HG02763 (cell line): ENCODE data around the gene GAB3.

Experiments
- ATAC-seq: cut with Tn5 transposase; IDR thresholded peaks from one replicate; pipeline ENCODE4 v1.9.1; 2021; ENCODE audit warnings: mild to moderate bottlenecking, moderate library complexity; ENCODE audit not compliant: unreplicated experiment

GAB3 gene, protein sequence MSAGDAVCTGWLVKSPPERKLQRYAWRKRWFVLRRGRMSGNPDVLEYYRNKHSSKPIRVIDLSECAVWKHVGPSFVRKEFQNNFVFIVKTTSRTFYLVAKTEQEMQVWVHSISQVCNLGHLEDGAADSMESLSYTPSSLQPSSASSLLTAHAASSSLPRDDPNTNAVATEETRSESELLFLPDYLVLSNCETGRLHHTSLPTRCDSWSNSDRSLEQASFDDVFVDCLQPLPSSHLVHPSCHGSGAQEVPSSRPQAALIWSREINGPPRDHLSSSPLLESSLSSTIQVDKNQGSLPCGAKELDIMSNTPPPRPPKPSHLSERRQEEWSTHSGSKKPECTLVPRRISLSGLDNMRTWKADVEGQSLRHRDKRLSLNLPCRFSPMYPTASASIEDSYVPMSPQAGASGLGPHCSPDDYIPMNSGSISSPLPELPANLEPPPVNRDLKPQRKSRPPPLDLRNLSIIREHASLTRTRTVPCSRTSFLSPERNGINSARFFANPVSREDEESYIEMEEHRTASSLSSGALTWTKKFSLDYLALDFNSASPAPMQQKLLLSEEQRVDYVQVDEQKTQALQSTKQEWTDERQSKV

DNA sequence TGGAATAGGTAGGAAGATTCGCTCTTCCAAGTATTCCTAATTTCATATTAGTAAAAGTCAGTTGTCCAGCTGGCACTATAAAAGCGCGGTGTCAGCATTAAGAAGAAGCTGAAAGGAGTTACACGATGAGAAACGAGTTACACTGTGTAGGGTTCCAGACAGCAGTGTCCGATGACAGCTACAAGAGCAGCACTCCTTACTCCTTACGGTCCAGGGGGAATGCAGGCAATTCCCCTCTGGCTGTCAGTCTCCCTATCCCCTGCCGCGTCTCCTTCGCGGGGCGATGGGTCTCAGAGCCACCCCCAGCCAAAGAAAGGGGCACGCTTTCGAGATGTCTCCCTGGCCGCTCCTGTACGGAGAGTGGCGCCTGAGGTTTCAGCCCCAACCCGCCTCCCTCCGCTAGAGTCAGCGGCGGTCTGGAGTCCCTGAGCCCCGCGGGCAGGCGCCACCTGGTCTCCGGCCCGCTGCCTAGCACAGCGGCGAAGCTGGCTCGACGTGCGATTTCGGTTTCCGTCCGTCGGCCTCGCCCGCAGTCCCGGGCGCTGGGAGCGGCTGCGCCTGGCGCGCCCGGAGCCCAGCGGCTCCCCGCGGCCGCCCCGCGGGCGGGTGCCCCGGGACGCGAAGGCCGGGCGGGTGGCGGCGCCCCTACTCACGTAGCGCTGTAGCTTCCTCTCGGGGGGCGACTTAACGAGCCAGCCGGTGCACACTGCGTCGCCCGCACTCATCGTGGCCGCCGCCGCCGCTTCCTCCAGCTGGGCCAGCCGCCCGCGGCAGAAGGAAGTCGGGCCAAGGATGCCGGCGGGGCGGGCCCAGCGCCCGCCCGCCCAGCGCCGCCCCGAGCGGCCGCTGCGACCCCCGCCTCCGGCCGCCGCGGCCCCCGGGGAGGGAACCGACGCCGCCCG, at the start of gene GAB3:
GAB3 (minus strand) TSS at position 777 of the 902 bp plus-strand sequence; CDS start at position 725, 52 bp downstream.
- ATAC-seq = peak; percentile 43

DNA sequence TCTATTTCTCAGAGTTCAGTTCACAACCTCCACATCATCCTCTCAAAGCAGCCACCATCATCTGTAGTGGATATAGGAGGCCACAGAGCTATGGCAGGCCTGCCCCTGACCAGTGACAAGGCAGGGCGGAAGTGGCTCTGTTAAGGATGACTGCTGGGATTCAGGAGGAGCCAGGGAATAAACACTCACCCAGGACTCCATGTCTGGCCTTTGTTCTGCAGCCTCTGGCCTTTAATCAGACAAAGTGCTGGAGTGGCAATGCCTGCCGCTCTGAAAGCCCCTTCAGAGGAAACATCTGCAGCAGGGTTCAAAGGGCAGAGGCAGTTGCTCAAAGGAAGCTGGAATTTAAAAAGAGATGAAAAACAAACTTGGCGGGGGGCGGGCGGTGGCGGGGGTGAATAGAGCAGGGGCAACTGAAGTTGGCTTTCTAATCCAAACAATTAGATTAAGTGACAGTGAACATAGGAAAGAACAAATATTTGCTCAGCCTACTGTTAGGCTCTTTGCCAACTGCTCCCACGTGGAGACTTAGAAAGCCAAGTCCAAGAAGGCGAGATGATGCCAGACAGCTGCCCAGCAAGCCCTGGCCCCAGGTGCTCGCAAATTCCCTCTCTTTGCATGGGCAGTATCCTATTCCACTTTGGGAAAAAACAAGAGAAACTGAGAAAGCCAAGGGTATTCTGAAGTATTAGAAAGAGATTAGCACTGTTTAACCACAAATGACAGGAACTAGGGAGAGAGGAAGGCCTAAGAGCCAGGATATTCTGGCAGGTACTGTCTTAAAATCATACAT, 48.9 kb upstream of the GAB3 start:
- no peak for ATAC-seq

DNA sequence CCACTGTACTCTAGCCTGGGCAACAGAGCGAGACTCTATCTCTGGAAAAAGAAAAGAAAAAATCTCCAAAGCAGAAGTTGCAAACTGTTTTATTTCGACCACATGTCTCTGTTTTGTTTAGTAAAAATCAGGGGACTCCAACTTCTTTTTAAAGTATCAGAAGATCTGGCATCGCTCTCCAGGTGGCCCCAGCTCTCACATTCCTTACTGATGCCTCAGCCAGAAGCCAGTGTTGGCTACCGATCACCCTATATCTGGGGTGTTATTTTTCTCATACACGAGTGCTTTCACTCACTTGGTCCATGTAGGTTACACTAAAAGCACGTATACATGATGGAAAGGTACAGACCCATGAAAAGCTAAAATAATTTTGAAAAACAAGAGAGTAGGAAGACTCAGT, 46.1 kb upstream of the GAB3 start:
- ATAC-seq = no peak

DNA sequence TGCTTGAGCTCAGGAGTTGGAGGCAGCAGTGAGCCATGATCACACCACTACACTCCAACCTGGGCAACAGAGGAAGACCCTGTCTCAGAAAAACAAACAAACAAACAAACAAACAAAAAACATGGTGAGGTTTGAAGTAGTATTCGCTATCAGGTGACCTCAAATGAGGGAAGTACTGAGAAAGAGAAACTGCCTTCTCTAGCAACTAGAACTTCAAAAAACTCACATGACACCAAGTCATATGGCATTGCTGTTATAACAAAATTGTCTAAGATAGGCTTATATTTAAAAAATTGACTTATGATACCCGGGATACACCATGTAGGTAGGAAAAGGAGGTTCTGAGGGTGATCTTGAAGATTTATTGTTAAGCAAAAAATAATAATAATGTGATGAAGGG, 44.1 kb upstream of the GAB3 start:
- ATAC-seq = no peak

DNA sequence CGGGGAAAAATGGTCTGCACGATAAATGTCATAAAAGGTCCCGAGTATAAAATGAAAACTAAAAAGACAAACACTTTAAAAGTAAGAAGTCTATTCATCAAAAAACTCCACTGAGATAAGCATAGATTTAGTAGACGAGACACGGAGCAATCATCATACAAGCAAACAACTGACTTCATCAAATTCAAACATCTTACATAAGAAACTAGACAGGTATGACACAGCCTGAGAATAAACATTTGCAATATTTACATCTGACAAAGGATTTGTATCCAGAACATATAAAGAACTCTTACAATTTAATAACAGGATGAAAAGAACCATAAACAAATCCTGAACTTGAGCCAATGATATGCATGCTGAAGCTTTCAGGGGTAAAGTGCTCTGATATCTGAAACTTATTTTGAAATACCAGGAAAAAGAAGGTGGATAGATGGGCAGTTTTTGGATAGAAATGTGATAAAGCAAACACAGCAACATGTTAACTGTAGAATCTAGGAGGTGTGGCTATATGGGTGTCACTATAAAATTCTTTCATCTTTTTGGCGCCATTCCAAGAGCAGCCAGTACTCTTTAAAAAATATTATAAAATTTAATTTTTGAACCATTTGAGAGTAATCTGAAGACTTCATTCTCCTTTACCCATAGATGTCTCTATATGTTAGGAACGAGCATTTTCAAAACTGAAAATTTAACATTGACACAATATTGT, 42.4 kb upstream of the GAB3 start:
- no peak for ATAC-seq

DNA sequence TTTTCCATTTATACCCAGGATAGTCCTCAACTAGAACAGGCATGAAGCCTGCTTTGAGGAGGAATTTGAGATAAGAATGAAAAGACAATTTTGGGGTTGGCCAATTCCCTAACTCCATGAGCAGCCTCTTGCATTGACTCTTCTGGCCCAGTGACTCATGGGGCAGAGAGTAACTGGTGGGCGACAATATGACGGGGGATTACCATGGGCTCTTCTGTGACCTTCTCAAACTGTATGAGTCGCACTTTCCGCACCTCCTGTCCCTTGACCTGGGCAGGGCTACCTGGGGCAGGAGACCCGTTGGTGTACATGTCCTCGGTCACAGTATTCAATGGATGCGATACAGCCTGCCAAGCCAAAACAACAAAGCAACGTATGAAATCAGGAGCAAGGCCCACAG, 41.1 kb upstream of the GAB3 start:
- ATAC-seq = no peak

DNA sequence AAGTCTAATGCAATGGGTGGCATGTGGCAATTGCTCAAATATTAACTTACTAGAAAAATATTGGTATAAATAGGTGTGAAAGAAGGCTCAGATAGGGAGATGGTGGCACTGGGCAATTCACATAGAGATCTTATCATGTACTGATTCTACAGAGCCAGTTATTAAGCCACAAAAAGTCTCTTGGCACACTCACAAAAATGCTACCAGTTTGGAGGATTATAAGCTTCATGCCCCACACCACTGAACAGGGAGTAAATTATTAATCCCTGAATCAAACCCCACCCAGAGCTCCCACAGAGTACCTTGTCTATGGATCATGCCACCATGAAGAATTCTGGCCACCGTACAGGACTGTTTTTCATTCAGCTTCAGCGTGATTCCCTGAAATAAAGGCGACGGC, 40.6 kb upstream of the GAB3 start:
- no peak for ATAC-seq

DNA sequence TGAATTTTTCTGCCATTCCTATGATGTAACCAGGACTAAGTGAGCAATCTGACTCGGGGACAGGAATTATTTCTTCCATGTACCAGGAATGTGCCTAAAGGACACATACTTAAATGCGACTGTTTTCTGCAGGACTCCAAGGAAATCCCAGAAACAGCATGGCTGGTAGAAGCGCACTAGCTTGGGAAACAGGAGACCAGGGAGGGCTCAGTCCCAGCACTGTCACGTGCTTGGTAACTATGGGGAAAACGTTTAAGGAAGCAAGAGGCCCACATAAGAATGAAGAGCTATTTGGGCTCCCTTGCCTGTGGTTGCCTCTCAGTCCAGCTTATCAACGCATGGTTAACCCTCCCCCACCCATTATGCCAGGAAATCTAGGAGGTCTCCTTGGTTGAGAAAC, 34.8 kb upstream of the GAB3 start:
- no peak for ATAC-seq

DNA sequence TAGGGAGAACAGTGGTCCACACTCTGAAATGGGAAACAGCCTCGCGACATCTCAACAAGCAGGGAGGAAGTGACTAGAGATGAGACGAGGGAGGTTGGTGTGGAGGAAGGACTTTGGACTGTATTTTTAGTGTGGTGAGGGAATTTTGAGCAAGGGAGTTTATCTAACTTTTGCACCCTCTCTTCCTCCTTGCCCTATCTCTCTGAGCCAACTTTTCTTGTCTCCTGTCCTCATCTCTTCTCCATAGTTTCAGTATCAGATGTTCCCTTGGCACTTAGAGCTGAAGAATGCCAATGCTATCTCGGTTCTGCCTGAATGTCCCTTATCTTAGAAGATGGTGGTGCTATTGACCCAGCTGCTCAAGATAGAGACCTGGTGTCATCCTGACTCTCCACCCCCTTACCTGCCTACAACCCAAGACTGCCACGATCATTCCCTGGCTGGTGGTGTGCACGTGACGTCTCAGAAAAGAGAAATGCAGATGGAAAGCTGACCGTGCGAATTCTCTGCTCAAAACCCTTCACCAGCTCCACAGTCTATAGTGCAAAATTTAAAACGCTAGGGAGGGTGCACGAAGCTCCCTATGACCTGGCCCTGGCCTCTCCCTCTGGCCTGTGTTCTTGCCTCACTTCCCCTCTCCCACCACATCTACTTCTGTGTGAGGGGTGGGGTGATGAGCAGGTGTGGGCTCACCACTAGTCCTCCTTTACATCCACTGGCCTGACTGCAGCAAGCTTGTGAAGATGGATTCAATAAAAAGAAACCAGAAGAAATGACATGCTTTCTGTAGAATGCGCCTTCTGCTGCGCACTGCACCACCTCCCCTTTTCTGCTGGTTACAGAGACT, 33.5 kb upstream of the GAB3 start:
- ATAC-seq = no peak

DNA sequence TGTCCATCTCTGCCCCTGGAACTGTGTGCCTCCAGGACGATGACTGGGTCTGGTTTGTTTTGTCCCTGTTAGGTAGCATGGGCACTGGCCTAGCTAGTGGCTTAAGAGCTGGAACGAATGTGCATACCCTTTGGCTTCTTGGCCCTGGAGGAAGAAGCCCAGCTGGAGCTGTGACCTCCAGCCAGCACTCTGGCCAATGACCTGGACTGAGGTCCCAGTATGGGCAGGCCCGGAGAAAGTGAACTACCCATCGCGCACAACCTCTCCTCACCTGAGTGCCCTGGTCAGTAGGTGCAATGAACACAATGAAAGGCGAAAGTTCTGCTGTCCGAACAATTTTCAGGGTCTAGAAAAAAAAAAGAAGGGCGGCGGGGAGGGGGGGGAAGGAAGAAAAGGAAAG, 30.1 kb upstream of the GAB3 start:
- ATAC-seq = no peak

DNA sequence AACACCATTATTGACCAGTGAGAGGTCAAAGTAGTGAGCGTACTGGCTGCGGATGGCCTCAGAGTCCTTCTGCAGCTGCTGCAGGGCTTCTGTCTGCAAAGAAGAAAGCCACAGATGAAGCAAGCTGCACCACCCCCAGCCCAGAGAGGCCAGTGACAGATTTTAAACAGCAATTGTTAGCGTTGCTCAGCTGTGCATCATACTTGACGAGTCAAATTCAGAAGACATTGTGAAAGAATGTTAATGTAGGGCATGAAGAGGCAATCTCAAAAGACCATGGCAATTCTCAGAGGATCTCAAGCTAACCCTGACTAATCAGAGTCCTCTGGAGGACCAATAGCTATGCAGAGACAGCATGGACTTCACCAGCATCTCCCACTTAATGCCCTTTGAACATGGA, 28.4 kb upstream of the GAB3 start:
- ATAC-seq = no peak

DNA sequence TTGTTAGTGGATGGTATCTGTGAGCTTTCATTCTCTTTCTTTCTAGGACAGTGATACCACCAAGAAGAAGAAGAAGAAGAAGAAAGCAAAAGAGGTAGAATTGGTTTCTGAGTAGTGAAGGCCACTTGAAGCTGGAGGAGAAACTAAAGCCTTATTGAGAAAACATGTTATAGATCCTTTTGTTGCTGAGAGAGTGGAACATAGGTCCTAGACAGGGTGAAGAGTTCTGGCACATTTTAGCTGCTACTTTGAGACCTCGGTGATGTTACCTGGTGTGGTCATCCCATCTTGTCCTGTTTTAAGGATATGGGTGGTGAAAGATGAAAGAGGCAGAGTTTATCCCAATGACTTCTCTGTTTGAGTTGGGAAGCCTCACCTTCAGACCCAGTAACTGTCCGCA, 25.9 kb upstream of the GAB3 start:
- ATAC-seq = no peak

DNA sequence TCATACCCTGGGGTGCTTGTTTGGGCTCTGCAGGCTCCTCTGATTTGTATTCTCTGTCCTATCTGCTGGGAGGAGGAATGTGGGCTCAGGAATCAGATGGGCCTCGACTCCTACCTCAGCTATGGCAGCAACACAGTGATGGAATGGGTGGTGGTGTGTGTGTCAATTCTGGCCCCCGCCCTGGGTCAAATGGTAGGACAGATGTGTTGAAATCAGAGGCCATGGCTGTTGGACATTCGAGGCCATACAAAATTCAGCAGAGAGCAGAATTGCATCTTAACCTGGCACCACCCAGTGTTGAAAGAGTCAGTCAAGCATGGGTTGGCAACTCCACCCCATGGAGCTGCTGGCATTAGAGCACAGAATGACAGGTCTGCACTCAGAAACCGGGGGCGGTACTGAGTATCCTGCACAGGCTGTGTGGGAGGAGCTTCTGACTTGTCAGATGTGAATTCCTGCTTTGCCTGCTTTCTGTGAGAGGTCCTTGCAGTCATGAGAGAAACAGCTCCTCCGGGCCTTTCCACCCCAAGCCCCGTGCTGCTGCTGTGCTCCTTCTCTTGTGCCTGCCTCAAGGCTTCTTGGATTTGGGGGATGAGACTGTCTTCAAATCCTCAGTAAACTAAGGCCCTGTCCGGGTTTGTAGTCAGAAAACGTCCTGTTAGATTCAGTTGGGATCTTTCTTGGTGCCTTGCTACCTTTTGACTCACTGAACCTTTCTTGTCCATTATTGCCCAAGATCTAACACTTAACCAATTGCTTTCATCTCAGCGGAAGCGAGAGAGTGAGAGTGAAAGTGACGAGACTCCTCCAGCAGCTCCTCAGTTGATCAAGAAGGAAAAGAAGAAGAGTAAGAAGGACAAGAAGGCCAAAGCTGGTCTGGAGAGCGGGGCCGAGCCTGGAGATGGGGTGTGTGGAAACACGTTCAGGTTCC, 24.8 kb upstream of the GAB3 start:
- no peak for ATAC-seq

DNA sequence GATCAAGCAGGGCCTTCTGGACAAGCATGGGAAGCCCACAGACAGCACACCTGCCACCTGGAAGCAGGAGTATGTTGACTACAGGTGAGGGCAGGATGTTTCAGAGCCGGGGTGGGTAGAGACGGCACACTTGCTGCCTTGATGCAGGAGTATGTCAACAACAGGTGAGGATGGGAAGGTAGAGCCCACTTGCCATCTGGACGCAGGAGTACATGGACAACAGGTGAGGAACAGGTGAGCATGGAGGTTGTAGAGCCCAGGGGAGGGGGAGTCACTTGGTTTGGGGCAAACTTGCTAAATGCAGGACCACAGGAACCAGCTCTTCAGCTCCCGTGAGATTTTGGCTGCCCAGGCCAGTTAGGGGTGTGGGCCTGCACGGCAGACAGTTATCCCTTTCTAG, 23.7 kb upstream of the GAB3 start:
- no peak for ATAC-seq

DNA sequence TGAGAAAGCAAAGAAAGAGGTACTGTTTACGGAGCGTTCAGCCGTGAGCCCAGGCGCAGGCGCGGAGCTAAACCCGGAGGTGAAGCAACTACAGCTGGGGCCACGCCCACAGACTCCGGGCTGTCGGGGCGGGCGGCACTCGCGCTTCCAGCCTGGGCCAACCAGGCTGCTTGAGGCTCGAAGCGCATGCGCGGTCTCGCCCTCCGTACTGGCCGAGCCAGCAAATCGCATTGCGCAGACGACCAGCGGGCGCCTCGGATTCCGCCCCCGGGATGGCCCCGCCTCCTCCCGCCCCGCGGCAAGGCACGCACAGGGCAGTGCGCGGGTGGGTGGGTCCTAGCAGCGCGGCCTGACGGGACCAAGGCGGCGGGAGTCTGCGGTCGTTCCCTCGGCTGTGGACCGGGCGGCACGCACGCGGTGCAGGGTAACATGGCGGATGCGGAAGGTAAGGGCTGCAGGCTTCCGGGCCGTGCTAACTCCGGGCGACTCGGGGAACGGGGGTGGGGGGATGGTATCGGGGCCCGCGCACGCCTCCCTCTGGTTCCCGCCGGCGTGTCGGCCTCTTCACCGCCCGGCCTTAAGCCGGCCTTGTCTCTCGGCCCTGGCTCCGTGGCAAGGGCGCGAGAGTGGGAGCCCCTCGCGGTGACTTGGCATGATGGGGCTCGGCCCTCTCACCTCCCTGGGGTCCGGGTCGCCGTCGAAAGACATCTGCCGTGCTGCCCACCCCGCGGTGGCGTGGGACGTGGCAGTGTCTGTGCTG, 11.8 kb upstream of the GAB3 start, which contains the start of gene DKC1:
DKC1 (plus strand) TSS at position 328 of the 760 bp plus-strand sequence; CDS start at position 430, 102 bp downstream.
- peak; percentile 90 for ATAC-seq

DNA sequence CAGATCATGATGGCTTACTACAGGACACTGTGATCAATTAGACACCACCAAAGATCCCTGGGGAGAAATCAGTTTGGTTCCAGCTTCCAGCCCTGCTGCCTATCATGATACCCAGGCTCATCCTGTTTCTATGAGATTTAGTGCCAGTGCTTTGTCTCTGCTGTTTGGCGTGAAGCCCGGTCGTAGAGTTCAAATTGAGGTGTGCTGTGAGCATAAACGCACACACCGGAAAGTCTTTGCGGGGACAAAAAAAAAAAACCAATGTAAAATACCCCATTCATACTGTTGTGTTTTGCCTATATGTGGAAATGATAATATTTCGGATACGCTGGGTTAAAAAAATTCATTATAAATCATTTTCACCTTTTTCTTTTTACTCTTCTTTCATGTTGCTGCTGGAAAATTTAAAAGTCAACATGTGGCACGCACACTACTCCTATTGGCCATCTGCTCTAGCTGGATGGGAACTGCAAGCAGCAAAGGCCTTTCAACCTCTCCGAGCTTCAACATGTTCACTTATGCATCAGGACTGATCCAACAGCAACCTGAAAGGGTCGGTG, 11.2 kb upstream of the GAB3 start:
- no peak for ATAC-seq

DNA sequence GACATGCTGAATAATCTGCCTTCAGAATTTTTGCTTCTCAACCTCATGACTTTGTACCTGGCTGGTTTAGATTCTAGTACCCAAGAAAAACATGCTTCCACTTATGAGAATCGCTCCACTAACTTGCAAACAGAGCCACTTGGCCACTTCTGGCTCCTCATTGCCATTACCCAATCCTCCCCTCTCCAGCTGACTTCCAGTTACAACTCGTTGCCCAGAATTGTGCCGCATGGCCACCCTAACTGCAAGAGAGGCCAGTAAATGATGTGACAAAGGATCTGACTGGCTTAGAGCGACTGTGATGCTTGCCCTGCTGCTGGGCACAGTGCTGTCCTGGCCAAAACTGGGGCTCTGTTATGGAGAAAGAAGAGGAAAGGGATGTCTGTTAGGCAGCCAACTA, 7.8 kb upstream of the GAB3 start:
- no peak for ATAC-seq
